Measurements from ENCODE around the gene COL4A5. TPM values are rescaled to one million over a fixed set of nuclear protein-coding genes. Genes with fewer than 3 reads are reported as not detected.

Gene COL4A5
- total and polyA plus RNA-seq, 2 donors (not counting 3 experiments of a cell fraction or from before 2014, with no cell fraction given): 15.4 to 28.8 TPM

DNA sequence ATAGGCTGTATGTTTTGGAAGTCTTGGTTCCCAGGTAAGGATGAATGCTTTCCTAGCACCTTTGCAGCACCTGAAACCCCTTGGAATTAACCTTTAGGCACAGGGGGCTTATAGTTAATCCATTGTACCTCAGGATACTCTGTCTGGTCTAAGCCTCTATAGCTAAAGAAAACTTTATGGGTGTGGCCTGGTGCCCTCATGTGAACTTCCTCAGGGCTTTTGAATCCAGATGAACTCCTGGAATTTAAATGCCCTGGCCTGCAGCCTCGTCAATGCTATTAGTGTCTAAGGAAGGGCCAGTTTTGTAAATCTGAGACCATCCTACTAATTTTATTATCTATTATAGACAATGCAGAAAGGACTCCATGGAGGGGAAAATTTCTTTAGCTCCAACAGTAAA lies 262.9 kb downstream of the COL4A5 start:
- H3K9ac ChIP-seq (replicated peaks; ENCODE audit: extremely low read depth, insufficient read depth, low read length): no peak overlapping the region
- no peaks in the 10 kb centered on the region for H3K27me3 ChIP-seq (ENCODE audit: control insufficient read depth in 2 of 2, insufficient read depth in 2 of 2, low read length in 2 of 2)
- H3K4me3 ChIP-seq (replicated peaks in 1 of 3; ENCODE audit: insufficient read depth in 1 of 3, low read depth in 1 of 3, low read length in 3 of 3): no peak overlapping the region
- no peaks in the 10 kb centered on the region for H3K9me3 ChIP-seq (replicated peaks; ENCODE audit: control insufficient read depth, insufficient read depth, low read length)
- H3K36me3 ChIP-seq (ENCODE audit: control insufficient read depth in 2 of 2, extremely low read depth in 1 of 2, insufficient read depth in 2 of 2, low read length in 2 of 2): no peaks in the 10 kb centered on the region
- H3K27ac ChIP-seq (ENCODE audit: insufficient read depth, low read depth, low read length): no peak overlapping the region
- no peaks in the 10 kb centered on the region for H3K4me1 ChIP-seq (ENCODE audit: control insufficient read depth, extremely low read depth, insufficient read depth, low read length)
- no peak overlapping the region for H2AFZ ChIP-seq (ENCODE audit: low read depth, low read length)
- TF ChIP-seq POLR2A (IDR thresholded peaks at IDR 0.05; ENCODE audit: low read depth, low read length): no peak
- no peak for TF ChIP-seq POLR2AphosphoS5 (IDR thresholded peaks at IDR 0.05; ENCODE audit: insufficient read depth, low read depth, low read length)
- TF ChIP-seq FOS (IDR thresholded peaks at IDR 0.05; ENCODE audit: borderline replicate concordance, insufficient read depth, low read length): no peak
- TF ChIP-seq EZH2 (IDR thresholded peaks at IDR 0.05; ENCODE audit: borderline replicate concordance, low read depth, low read length, severe bottlenecking): no peak
- TF ChIP-seq GATA2 (IDR thresholded peaks at IDR 0.05; ENCODE audit: insufficient read depth, insufficient read length, low read depth, low read length): no peak
- no peaks in the 10 kb centered on the region for H3K9me1 ChIP-seq (replicated peaks; ENCODE audit: control insufficient read depth, extremely low read depth, insufficient read depth, low read length)
- CTCF ChIA-PET: interaction anchor here (1.0 to 7.7 kb wide), 3 partner anchors 11 to 773 kb away, joined by 3 to 250 read pairs (median 3); no protein-coding TSS in a partner anchor
- intact Hi-C loops (cut with micrococcal nuclease) (no loop called here), dilution Hi-C loops (cut with MboI; ENCODE audit: extremely low pct_ligation_motif_present, low sequenced_read_pairs) (no loop called here)
- no TSS peak for BruUV-seq (replicated peaks)
- FAIRE-seq (no peak), DNase-seq (ENCODE audit: low read depth, low spot score) (no peak)
- no peaks in the 10 kb centered on the region for H4K20me1 ChIP-seq (replicated peaks; ENCODE audit: control insufficient read depth, extremely low read depth, insufficient read depth, low read length)
- no peak overlapping the region for H3K4me2 ChIP-seq (ENCODE audit: insufficient read depth, low read length)
- H3K79me2 ChIP-seq (ENCODE audit: control insufficient read depth, insufficient read depth, low read length): no peaks in the 10 kb centered on the region
- POLR2A ChIA-PET: no interaction called here

DNA sequence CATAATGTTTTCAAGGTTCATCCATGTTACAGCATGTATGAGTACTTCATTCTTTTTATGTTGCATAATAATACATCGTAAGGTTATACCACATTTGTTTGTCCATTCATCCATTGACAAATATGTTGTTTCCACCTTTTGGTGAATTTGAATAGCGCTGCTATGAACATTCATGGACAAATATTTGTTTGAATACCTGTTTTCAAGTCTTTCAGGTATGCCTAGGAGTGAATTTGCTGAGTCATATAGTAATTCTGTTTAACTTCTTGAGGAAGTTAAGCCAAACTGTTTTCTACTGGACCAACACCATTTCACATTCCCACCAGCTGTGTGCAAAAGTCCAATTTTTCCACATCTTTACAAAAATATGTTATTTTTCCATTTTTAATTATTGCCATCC lies 265.2 kb downstream of the COL4A5 start:
- no peaks in the 10 kb centered on the region for H3K4me1 ChIP-seq (ENCODE audit: control insufficient read depth, extremely low read depth, insufficient read depth, low read length)
- BruUV-seq (replicated peaks): no TSS peak
- H3K27me3 ChIP-seq (ENCODE audit: control insufficient read depth in 2 of 2, insufficient read depth in 2 of 2, low read length in 2 of 2): no peaks in the 10 kb centered on the region
- H3K79me2 ChIP-seq (ENCODE audit: control insufficient read depth, insufficient read depth, low read length): no peaks in the 10 kb centered on the region
- H4K20me1 ChIP-seq (replicated peaks; ENCODE audit: control insufficient read depth, extremely low read depth, insufficient read depth, low read length): no peaks in the 10 kb centered on the region
- H3K9ac ChIP-seq (replicated peaks; ENCODE audit: extremely low read depth, insufficient read depth, low read length): no peak overlapping the region
- H3K36me3 ChIP-seq (ENCODE audit: control insufficient read depth in 2 of 2, extremely low read depth in 1 of 2, insufficient read depth in 2 of 2, low read length in 2 of 2): no peaks in the 10 kb centered on the region
- no peak overlapping the region for H3K4me3 ChIP-seq (replicated peaks in 1 of 3; ENCODE audit: insufficient read depth in 1 of 3, low read depth in 1 of 3, low read length in 3 of 3)
- no peak overlapping the region for H3K4me2 ChIP-seq (ENCODE audit: insufficient read depth, low read length)
- H2AFZ ChIP-seq (ENCODE audit: low read depth, low read length): no peak overlapping the region
- no peaks in the 10 kb centered on the region for H3K9me1 ChIP-seq (replicated peaks; ENCODE audit: control insufficient read depth, extremely low read depth, insufficient read depth, low read length)
- POLR2A ChIA-PET: no interaction called here
- dilution Hi-C loops (cut with MboI; ENCODE audit: extremely low pct_ligation_motif_present, low sequenced_read_pairs): no loop called here
- CTCF ChIA-PET: no interaction called here
- intact Hi-C loops (cut with micrococcal nuclease): no loop called here
- TF ChIP-seq CTCF (IDR thresholded peaks at IDR 0.05; ENCODE audit: extremely low read depth in 1 of 2, insufficient read depth in 1 of 2, low read depth in 1 of 2, low read length in 2 of 2) (no peak), FOS (IDR thresholded peaks at IDR 0.05; ENCODE audit: borderline replicate concordance, insufficient read depth, low read length) (no peak), POLR2AphosphoS5 (IDR thresholded peaks at IDR 0.05; ENCODE audit: insufficient read depth, low read depth, low read length) (no peak), MYC (IDR thresholded peaks at IDR 0.05; ENCODE audit: low read depth, low read length) (no peak), GATA2 (IDR thresholded peaks at IDR 0.05; ENCODE audit: insufficient read depth, insufficient read length, low read depth, low read length) (no peak), JUN (IDR thresholded peaks at IDR 0.05; ENCODE audit: borderline replicate concordance, insufficient read depth, insufficient read length, low read depth) (no peak), EZH2 (IDR thresholded peaks at IDR 0.05; ENCODE audit: borderline replicate concordance, low read depth, low read length, severe bottlenecking) (no peak), POLR2A (IDR thresholded peaks at IDR 0.05; ENCODE audit: low read depth, low read length) (no peak)
- TF ChIP-seq, protein P1, sequence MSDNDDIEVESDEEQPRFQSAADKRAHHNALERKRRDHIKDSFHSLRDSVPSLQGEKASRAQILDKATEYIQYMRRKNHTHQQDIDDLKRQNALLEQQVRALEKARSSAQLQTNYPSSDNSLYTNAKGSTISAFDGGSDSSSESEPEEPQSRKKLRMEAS (IDR thresholded peaks at IDR 0.05; ENCODE audit: insufficient read depth, insufficient read length): no peak
- H3K27ac ChIP-seq (ENCODE audit: insufficient read depth, low read depth, low read length): no peak overlapping the region
- no peak for FAIRE-seq
- H3K9me3 ChIP-seq (replicated peaks; ENCODE audit: control insufficient read depth, insufficient read depth, low read length): no peaks in the 10 kb centered on the region
- DNase-seq (ENCODE audit: low read depth, low spot score): no peak
